Smooth muscle cell (in vitro differentiated cells): ENCODE measurements around the gene GINS2. TPM values are rescaled to one million over a fixed set of nuclear protein-coding genes. Genes with fewer than 3 reads are reported as not detected.

Experiments
- DNase-seq: peaks from one replicate; lab custom pipeline; 2025; ENCODE audit not compliant: unreplicated experiment; lab: John Stamatoyannopoulos, UW
- H2AFZ ChIP-seq: fragments of 200-600 bp; sonication (generic); 2 replicates; pipeline ENCODE4 v1.6.0; 2016; ENCODE audit warnings: antibody characterized with exemption, low read depth, mild to moderate bottlenecking
- H3F3A ChIP-seq: fragments of 200-600 bp; sonication (generic); 2 replicates; pipeline ENCODE4 v1.6.0; 2017; ENCODE audit warnings: antibody characterized with exemption, low read depth
- H3K27ac ChIP-seq: fragments of 200-600 bp; sonication (generic); 2 replicates; pipeline ENCODE4 v1.5.1; 2016; ENCODE audit warnings: low read depth, mild to moderate bottlenecking
- H3K27me3 ChIP-seq: fragments of 200-600 bp; sonication (generic); 2 replicates; pipeline ENCODE4 v1.6.1; 2016; ENCODE audit warnings: low read depth, mild to moderate bottlenecking
- H3K36me3 ChIP-seq: fragments of 200-600 bp; sonication (generic); 2 replicates; pipeline ENCODE4 v1.5.1; 2016; ENCODE audit warnings: low read depth
- H3K4me1 ChIP-seq: fragments of 200-600 bp; sonication (generic); 2 replicates; pipeline ENCODE4 v1.5.1; 2016; ENCODE audit warnings: low read depth
- H3K4me2 ChIP-seq: fragments of 200-600 bp; sonication (generic); 2 replicates; pipeline ENCODE4 v1.6.0; 2016; ENCODE audit warnings: mild to moderate bottlenecking
- H3K4me3 ChIP-seq: fragments of 200-600 bp; sonication (generic); 2 replicates; pipeline ENCODE4 v1.5.1; 2016; ENCODE audit warnings: mild to moderate bottlenecking
- H3K79me2 ChIP-seq: fragments of 200-600 bp; sonication (generic); 2 replicates; pipeline ENCODE4 v1.6.0; 2016; ENCODE audit warnings: low read depth, mild to moderate bottlenecking
- H3K9ac ChIP-seq: fragments of 200-600 bp; sonication (generic); 2 replicates; pipeline ENCODE4 v1.6.0; 2016; ENCODE audit warnings: low read depth
- H3K9me3 ChIP-seq: fragments of 200-600 bp; sonication (generic); replicated peaks from 2 replicates; pipeline ENCODE4 v1.5.1; 2016; ENCODE audit warnings: low read depth
- H4K20me1 ChIP-seq: fragments of 200-600 bp; sonication (generic); 2 replicates; pipeline ENCODE4 v1.6.0; 2016; ENCODE audit warnings: low read depth
- WGBS: methylation state at CpG from one replicate; pipeline ENCODE4 v1.1.7; 2016; ENCODE audit warnings: low lambda C conversion rate; 5-methylcytosine and 5-hydroxymethylcytosine counted together
- polyA plus RNA-seq: library from polyadenylated mRNA; unstranded; fragments of >200 nt; fragmentation: Nextera tagmentation; extraction: Ambion mirVana; gene quantifications from 2 replicates; pipeline ENCODE4 v1.2.1, GENCODE V29; 2016
- total RNA-seq: library from RNA; depleted of rRNA; stranded (reverse); fragments of >200 nt; gene quantifications from 2 replicates; pipeline ENCODE4 v1.2.3, GENCODE V29; 2014
- TF ChIP-seq, protein P1 (sequence below): fragments of 200-600 bp; sonication (generic); IDR thresholded peaks from 2 replicates; pipeline ENCODE4 v1.5.1; 2017; ENCODE audit warnings: borderline replicate concordance, mild to moderate bottlenecking, antibody characterized with exemption; ENCODE audit not compliant: insufficient read depth, poor library complexity, severe bottlenecking

GINS2 gene
- total and polyA plus RNA-seq, 2 experiments from 2014 or later, result 6.7 to 10.4 TPM

DNA sequence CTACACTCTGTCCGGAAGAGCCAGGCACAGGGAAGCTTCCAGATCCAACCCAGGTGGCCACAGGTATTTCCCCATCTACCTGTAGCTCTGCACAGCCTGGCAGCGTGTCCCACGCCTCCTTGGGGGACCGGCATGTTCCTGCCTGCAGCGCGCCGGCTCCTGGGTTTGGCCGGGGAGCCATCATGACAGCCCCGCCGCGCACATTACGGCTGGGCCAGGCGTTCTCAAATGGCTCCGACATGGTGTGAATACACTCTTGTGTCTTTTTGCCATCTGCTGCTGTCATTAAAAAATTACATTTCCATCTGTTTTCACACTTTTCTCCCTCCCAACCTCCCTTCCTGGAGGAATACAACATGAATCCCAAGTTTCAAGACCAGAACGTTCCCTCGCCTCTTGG, 8.0 kb upstream of the GINS2 start:
- Histone ChIP-seq H3K79me2 (no peaks in the 10 kb centered on the region), H3K27ac (no peak overlapping the region), H3K4me1 (no peaks in the 10 kb centered on the region), H2AFZ (no peak overlapping the region), H4K20me1 (no peaks in the 10 kb centered on the region), H3K36me3 (no peaks in the 10 kb centered on the region), H3K9me3 (no peaks in the 10 kb centered on the region), H3K4me2 (no peak overlapping the region), H3F3A (no peaks in the 10 kb centered on the region), H3K9ac (no peak overlapping the region), H3K27me3 (peaks cover 7% of the 10 kb centered on the region), H3K4me3 (no peak overlapping the region)
- TF ChIP-seq, protein P1, sequence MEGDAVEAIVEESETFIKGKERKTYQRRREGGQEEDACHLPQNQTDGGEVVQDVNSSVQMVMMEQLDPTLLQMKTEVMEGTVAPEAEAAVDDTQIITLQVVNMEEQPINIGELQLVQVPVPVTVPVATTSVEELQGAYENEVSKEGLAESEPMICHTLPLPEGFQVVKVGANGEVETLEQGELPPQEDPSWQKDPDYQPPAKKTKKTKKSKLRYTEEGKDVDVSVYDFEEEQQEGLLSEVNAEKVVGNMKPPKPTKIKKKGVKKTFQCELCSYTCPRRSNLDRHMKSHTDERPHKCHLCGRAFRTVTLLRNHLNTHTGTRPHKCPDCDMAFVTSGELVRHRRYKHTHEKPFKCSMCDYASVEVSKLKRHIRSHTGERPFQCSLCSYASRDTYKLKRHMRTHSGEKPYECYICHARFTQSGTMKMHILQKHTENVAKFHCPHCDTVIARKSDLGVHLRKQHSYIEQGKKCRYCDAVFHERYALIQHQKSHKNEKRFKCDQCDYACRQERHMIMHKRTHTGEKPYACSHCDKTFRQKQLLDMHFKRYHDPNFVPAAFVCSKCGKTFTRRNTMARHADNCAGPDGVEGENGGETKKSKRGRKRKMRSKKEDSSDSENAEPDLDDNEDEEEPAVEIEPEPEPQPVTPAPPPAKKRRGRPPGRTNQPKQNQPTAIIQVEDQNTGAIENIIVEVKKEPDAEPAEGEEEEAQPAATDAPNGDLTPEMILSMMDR, result no peak
- no peak for DNase-seq
- WGBS, result 96% methylated on average over 16 of the region's 16 CpGs

DNA sequence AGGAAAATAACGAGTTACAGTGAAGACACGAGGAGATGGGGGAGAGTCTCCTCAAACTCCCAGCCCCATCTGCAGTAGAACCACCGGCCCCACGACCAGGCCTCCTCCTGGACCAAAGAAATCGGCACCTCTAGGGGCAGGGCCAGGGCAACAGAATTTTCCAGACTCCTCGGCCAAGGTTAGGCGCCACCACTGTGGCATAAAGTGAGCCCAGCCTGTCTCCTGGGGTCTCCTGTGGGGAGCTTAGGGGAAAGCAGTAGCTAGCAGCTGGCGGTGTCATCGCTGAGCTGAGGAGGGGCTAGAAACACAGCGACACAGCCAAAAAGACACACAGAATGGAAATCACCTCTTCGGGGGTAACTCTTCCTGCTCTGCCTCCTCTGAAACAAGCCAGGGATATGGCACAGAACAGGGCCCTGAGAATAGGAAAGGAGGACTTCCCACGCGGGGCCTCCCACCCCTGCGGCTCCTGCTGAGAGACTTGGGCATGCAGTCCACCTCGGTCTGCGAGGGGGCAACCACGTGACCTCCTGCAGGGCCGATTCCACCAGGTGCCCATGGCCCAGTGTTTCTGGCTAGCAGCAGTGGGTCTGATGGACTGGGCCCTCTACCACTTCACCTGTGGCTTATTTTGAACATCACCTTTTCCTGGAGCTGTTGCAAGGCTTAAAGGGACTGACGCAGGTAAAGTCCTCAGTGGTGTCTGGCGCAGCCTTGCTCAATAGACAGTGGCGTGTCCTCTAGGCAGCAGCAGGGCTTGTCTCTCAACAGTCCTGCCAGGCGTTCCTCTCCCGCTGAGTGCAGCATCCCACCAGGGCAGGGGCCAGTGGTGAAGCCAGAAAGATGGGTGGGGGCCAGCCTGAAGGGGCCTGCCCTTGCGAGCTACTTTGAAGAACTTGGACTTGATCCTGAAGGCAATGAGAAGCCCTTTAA, 6.7 kb upstream of the GINS2 start:
- Histone ChIP-seq H3K36me3 (no peaks in the 10 kb centered on the region), H3K9me3 (no peaks in the 10 kb centered on the region), H3K27ac (no peak overlapping the region), H3K4me1 (no peaks in the 10 kb centered on the region), H3K79me2 (no peaks in the 10 kb centered on the region), H3K27me3 (peaks cover 7% of the 10 kb centered on the region), H4K20me1 (no peaks in the 10 kb centered on the region), H3K4me3 (no peak overlapping the region), H3K4me2 (no peak overlapping the region), H3F3A (no peaks in the 10 kb centered on the region), H3K9ac (no peak overlapping the region), H2AFZ (no peak overlapping the region)
- no peak for DNase-seq
- 84% methylated on average over 24 of the region's 24 CpGs for WGBS
- TF ChIP-seq, protein P1, result no peak

DNA sequence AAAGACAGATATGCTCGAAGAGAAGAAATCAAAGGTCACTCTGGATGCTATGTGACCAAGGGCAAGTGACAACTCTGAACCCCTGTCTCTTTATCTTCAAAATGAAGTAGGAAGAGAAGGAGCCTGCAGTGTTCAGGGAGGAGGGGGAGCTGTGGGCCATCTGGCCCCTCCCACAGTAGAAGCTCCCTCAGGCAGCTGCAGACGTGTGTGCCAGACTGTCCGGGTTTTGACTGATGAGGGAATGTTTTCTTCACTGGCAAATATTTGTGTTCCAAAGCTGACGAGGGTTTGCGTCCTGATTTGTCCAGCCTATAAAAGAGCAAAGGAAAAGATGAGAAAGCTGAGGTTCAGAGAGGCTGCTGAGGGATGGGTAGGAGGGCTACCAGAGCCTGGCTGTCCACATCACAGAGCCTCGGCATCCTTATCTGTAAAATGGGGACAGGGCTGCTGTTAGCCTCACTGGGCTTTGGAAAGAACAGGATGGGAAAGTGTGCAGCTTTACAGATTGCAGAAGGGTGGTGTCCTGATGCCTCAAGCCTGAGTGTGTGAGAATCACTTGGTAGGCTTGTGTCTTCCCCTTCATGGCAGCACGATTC, 1.8 kb upstream of the GINS2 start:
- Histone ChIP-seq H3K4me3 (no peak overlapping the region), H3F3A (no peaks in the 10 kb centered on the region), H3K79me2 (no peaks in the 10 kb centered on the region), H2AFZ (no peak overlapping the region), H3K27ac (no peak overlapping the region), H3K4me1 (peaks cover 7% of the 10 kb centered on the region), H4K20me1 (no peaks in the 10 kb centered on the region), H3K4me2 (no peak overlapping the region), H3K9me3 (no peaks in the 10 kb centered on the region), H3K27me3 (no peaks in the 10 kb centered on the region), H3K36me3 (no peaks in the 10 kb centered on the region), H3K9ac (no peak overlapping the region)
- WGBS, result 66% methylated on average over 7 of the region's 7 CpGs
- DNase-seq, result no peak
- TF ChIP-seq, protein P1, result no peak

DNA sequence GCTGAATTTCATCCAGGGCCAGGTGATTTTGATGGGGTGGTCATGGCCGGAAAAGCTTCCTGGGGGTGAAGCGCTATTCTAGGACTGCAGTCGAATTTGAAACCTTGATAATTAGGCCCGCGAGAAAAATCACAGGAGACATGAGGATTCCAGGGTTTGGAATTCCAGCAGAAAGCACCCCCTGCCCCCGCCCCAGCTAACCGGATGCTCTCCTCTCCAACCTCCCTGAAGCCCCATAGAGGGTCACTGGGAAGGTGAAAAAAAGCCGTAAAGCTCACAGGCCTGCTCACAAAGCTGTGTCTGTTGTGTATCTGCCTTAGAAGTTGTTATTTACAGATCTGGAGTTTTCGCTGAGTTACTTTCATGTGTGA, 1.2 kb upstream of the GINS2 start:
- no peak overlapping the region for H3K27ac ChIP-seq
- no peak overlapping the region for H3K4me3 ChIP-seq
- no peaks in the 10 kb centered on the region for H3K9me3 ChIP-seq
- H3K4me2 ChIP-seq, result no peak overlapping the region
- no peak for DNase-seq
- WGBS, result 78% methylated on average over 9 of the region's 9 CpGs
- no peak overlapping the region for H3K9ac ChIP-seq
- TF ChIP-seq, protein P1, result no peak
- H2AFZ ChIP-seq, result no peak overlapping the region
- no peaks in the 10 kb centered on the region for H3F3A ChIP-seq
- no peaks in the 10 kb centered on the region for H3K27me3 ChIP-seq
- H4K20me1 ChIP-seq, result no peaks in the 10 kb centered on the region
- no peaks in the 10 kb centered on the region for H3K79me2 ChIP-seq
- peaks cover 7% of the 10 kb centered on the region for H3K4me1 ChIP-seq
- no peaks in the 10 kb centered on the region for H3K36me3 ChIP-seq
